H54 (cell line): ENCODE data around the gene HDAC10.

Experiments
- DNase-seq: peaks from one replicate; pipeline ENCODE4 v3.0.0; 2011; ENCODE audit warnings: low spot score, mixed read lengths; ENCODE audit not compliant: insufficient read length
- FAIRE-seq: peaks from 3 replicates; lab custom pipeline; 2011; peaks lifted over from hg19 to GRCh38; lab: Jason Lieb, UNC
- POLR2A ChIP-seq: IDR thresholded peaks from 2 replicates; pipeline ENCODE4 v1.6.1; 2011; ENCODE audit warnings: low read depth, mild to moderate bottlenecking, low read length

Gene HDAC10, protein sequence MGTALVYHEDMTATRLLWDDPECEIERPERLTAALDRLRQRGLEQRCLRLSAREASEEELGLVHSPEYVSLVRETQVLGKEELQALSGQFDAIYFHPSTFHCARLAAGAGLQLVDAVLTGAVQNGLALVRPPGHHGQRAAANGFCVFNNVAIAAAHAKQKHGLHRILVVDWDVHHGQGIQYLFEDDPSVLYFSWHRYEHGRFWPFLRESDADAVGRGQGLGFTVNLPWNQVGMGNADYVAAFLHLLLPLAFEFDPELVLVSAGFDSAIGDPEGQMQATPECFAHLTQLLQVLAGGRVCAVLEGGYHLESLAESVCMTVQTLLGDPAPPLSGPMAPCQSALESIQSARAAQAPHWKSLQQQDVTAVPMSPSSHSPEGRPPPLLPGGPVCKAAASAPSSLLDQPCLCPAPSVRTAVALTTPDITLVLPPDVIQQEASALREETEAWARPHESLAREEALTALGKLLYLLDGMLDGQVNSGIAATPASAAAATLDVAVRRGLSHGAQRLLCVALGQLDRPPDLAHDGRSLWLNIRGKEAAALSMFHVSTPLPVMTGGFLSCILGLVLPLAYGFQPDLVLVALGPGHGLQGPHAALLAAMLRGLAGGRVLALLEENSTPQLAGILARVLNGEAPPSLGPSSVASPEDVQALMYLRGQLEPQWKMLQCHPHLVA

DNA sequence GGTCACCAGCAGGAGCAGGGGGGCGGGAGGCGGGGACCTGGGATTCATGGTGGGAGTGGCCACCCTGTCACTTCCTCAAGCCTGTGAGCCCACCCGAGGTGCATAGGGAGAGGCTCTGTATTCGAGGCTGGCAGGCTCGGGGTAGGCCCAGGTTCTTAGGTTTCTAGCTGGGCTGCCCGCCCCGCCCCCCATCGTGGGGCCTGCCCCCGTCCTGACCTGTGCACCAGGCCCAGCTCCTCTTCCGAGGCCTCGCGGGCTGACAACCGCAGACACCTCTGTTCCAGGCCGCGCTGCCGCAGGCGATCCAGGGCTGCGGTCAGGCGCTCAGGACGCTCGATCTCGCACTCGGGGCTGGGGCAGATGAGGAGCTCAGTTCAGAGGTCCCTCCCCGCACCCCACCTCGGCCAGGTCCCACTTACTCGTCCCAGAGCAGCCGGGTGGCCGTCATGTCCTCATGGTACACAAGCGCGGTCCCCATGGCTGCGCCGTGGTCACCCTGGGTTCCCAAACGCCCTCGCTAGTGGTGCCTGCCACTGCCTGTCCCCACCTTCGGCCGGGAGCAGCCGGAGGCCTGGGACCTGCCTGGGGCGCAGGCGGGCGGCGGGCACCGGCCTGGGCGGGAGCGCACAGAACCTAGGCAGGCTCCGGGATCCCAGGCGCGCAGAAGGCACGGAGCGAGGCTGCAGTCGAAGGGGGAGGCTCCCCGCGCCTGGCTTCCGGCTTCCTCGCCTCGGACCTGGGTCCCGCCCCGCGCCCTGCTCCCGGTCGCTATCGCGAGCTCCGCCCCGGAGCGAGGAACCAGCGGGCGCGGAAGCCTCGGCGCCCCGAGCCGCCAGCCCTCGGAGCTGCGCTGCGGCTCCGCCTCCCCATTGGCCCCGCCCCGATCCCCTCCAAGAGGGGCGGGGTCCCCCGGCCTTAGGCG, at the start of gene HDAC10:
Gene HDAC10 (minus strand): TSS at position 711 of the 922 bp plus-strand sequence. CDS start 233 bp downstream, at position 478.
- TF ChIP-seq POLR2A = peak; percentile 52
- no peak for FAIRE-seq
- peak; percentile 72 for DNase-seq

DNA sequence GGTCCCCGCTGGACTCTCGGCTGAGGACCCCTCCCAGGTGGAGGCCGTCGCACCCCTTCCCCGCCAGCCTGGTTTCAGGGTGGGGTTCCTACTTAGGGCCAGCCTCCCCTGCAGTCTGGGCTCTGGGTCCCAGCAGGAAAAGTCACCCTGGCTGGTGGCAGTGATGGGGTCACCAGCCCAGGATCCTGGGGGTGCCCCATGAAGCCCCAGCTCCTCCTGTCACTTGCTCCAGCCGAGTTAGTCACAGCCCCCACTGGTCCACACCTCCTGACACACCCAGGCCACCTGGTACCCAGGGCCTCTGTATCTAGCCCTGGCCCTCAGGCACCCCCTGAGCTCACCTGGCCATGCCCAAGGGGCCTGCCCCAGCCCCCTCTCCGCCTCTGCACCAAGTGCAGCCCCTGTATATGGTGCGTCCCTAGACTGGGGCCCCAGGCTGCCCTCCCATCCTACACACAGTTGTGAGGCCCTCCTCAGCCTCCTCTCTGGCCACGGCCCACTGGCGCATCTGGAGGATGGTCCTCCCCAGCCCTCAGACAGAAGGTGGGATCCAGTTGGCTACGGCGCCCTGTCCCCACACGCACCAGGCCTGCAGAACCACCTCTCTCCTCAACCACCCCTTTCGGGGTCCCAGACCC, 49.7 kb upstream of the HDAC10 start:
- no peak for TF ChIP-seq POLR2A
- DNase-seq = no peak
- no peak for FAIRE-seq

DNA sequence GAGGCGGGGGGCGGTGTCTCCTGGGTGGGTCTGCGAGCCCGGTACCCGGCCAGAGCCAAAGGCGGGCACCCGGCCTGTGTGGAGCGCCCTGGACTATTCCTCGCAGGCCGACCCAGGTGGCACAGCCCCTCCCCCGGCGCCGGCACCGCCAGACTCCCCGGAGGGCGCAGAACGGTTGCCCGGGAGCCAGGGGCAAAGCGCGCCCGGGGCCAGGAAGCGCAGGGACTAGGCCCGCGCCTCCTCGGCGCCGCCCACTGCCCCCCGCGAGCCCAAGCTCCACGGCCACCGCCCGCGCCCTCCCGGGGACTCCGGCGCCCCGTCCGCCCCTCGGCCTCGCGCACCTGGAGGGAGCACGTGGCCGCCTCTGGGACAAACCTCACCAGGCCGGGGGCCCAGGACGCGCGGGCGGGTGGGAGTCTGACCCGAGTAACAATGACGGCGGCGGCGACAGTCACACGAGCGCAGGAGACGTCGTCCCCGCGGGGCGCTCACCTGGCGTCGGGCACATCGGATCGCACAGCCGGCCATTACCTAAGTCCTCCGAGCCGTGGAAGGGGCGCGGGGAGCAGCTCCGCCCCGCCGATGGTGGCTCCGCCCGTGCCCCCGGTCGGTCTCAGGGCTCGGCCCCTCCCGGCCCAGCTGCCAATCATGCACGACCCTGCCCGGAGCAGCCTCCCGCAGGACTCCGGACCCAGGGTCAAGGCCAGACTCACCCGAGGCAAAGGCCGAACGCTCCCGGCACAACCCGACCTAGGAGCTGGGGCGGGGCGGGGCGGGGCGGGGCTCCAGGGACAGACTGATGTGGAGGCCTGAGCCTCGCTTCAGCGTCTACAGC, 48.9 kb upstream of the HDAC10 start:
- FAIRE-seq (no peak), DNase-seq (no peak)
- no peak for TF ChIP-seq POLR2A

DNA sequence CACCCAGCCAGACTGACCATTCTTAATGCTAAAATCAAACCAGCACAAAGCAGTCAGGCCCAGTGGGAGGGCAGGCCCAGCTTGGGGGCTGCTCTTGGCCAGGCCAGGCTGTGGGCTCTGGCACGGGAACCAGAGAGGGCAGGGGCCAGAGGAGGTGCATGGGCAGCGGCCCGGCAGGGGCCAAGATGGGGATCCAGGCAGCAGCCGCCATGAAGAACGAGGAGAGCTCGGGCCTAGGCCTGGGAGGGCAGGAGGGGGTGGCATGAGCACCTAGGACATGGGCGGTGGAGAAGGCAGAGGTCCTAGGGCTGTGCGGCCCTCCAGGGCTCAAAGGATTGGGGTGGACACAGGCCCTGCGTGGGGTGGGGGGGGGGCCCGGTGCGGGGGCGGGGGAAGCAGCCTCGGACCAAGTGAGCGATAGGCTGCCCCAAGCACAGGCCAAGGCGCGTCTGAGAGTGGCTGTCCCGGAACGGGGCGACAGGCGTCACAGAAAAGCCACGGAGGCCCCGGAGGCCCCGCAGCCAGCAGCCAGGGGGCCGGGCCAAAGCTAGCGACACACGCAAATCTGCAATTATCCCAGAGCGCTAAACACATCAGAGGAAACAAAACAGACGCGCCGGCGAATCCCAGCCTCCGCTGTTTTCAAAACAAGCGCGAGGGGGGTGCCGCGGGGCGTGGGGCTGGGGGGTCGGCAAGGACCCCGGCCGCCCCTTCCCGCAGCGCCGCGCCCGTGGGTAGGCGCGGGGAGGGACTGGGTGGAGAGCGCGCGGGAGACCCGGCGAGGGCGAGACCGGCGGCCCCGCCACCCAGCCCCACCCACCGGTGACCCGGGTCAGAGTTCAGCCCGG, 48.1 kb upstream of the HDAC10 start:
- no peak for DNase-seq
- FAIRE-seq = no peak
- no peak for TF ChIP-seq POLR2A

DNA sequence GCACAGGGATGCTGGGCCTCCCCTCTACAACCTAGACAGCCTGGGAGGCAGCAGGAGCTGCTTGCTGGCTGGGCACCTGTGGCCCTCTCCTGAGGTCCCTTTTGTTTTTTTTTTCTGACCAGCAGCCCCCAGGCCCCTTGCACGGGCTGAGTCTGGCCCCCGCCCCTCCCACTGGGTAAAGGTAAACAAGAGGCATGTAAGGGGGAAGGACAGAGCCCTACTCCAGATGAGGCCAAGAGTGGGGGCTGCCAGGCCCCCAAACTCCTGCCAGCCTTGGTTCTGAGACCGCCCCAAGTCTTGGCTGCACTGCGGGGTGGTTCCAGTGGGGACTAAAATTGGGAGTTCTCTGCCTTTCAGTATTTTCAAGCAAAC, 47.2 kb upstream of the HDAC10 start:
- FAIRE-seq (no peak), DNase-seq (no peak)
- TF ChIP-seq POLR2A = no peak

DNA sequence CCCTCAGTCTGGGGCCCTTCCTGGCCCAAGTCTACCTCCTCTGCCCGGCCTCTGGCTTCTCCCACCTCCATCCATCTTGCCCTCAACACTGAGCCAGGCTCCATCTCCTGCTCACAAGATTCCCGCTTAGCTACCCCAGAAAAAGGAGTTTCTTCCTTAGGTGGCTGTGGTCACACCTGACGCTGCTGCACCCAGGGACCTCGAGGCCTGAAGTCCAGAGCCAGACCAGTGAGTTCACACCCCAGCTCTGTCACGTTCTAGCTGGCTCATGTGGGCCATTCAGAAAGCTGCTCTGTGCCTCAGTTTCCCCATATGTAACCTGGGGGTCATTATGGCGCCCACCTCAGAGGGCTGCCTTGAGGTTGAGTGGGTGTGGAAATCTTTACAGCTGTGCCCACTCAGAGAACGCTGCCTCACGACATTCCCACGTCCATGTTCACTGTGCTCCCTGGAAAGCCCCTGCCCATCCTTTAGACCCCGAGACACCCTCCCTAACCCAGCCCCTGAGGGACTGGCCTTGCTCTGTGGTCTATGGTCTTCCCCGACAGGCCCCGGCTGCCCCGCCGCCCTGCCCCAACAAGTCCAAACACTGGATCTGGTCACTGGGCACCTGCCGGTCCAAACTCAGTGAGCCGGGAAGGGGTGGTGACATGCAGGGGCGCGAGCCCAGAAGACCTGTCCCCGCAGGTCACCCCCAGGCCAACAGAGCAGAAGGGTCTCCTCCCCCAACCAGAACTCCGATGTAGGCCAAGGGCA, 46.6 kb upstream of the HDAC10 start:
- TF ChIP-seq POLR2A = no peak
- DNase-seq (no peak), FAIRE-seq (no peak)

DNA sequence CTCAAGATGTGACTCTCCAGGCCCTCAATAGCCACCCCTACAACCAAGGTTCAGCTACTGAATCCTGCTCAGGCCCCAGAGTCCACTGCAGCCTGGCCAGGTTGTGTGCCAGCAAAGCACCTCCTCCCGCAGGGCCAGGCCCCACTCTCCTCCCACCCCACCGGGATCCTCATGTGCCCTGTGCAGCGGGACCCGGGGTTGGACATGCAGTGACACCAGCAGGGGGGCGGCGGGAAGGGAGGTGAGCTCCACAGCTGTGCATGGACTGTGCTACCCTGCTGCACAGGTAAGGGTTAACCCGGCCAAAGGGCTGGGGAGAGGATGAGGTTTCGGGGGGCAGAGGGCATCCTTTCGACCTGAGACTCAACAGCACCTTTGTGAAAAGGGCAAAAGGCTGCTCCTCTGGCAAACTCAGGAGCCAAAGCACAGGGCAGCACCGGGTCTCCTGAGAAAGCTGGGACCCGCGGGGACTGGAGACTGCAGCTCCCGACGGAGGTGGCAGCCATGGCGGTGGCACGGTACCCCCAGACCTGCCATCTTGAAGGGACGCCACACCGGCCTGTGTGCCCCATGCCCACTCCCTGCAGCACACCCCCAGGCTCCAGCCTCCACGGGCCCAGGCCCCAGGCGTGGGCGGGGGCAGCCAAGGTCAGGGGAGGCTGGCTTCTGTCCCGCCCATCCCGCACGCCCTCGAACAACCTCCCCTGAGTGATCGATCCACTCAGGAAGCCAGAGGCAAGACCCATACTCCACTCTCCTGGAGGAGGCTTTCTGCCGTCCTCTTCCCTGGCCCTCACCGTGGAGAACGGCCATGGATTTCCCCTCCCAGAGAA, 45.8 kb upstream of the HDAC10 start:
- FAIRE-seq (no peak), DNase-seq (no peak)
- no peak for TF ChIP-seq POLR2A

DNA sequence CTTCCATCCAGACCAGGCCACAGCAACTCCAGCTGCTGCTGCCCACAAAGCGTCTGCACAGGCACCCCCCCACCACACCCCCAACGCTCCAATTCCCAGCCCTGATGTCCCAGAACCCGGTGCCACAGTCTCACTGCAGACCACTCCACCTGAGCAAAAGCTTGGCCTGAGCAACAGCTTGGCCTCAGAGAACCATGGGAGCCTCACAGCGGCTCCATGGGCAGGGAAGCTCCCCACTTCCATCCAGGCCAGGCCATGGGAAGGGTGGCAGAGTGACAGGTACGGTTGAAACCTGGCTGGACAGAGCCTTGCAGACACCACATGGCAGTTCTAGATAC, 43.2 kb upstream of the HDAC10 start:
- DNase-seq = no peak
- no peak for TF ChIP-seq POLR2A
- no peak for FAIRE-seq

DNA sequence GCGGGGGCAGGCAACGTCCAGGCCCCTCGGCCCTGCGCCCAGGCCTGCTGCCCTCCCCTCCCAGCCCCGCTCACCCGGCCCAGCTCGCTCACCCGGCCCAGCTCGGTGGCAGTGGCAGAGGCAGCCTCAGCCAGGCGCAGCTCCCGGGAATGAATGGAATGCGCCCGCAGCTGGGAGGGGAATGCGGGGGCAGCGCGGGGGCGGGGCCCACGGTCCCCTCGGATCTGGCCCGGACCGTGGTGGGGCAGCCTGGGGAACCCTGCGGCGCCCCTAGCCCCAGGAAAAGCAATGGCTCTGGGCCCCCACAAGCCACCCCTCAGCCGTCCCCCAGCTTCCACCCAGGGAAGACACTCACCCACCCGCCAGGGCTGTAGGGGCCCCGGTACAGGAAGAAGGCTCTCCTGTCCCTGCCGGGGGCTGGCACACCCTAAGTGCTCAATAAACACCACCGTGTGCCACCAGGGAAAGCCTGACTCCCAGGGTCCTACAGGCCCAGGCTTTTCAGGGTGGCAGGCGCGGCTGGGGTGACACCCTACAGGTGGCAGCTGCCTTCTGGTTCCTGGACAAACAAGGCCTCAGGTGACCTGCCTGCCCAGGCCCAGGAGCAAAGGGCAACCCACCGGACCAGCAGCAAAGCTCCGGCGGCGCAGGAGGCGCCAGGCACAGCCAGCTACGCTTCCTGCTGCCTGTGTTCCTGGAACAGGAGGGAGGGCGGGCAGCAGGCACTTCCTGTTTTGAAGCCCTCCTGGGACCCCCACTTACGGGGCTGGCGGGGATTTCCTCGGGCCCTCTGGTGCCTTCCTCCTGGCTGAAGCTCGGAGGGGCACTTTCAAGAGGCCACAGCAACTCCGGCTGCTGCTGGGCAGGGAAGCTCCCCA, 42.6 kb upstream of the HDAC10 start:
- DNase-seq (peak; percentile 72), FAIRE-seq (no peak)
- 0 out of 2 replicates have a peak, but pooled peaks have one; percentile 31 for TF ChIP-seq POLR2A
